Mucosa of descending colon (tissue), 3 donors: ENCODE measurements around the gene OR8D2. TPM values are rescaled to one million over a fixed set of nuclear protein-coding genes. Genes with fewer than 3 reads are reported as not detected.

ENCODE experiments used
- ATAC-seq: fragments of 200-7000 bp; cut with Tn5 transposase; one replicate; pipeline ENCODE4 v1.9.1; 2020; ENCODE audit warnings: mild to moderate bottlenecking, moderate library complexity
- DNase-seq, 3 donors: peaks; one replicate each; pipeline ENCODE4 v3.0.0-alpha.2; 2020
- H3K36me3 ChIP-seq: fragments of 200-600 bp; one replicate; pipeline ENCODE4 v1.8.0; 2021; ENCODE audit warnings: low read depth, mild to moderate bottlenecking
- H3K4me1 ChIP-seq: fragments of 200-600 bp; one replicate; pipeline ENCODE4 v1.8.0; 2021; ENCODE audit warnings: low read depth, mild to moderate bottlenecking
- H3K4me3 ChIP-seq: fragments of 200-600 bp; one replicate; pipeline ENCODE4 v1.8.0; 2021; ENCODE audit warnings: mild to moderate bottlenecking
- H3K9me3 ChIP-seq: fragments of 200-600 bp; one replicate; pipeline ENCODE4 v1.8.0; 2021; ENCODE audit warnings: mild to moderate bottlenecking
- CTCF ChIP-seq: fragments of 200-600 bp; IDR thresholded peaks from one replicate; pipeline ENCODE4 v1.8.0; 2022; ENCODE audit warnings: antibody characterized with exemption, mild to moderate bottlenecking
- intact Hi-C, 2 donors: fragments of 100-400 bp; cut with DNase I in 1 of 2; cut with micrococcal nuclease in 1 of 2; formaldehyde crosslinking; loops; one replicate each; pipeline versions ENCODE4 v1.11.0 to v1.11.1; 2022; cut with DNase I, micrococcal nuclease
- total RNA-seq, 3 donors: library from RNA; stranded (reverse); fragmentation: NEBNext Ultra II Directional in 2 of 3; extraction: Animal tissue kit (Norgen Biotek cat#: 25700) in 2 of 3; gene quantifications; one replicate each; pipeline versions ENCODE4 v1.2.1 to v1.2.4, GENCODE V29; 2021 to 2023
- donor health status: DM: no; HTN: no; CAD: no; lungs with moderate emphysema.
- donor health status: DM: no; HTN: no; CAD: no.
- donor health status: DM: no; HTN: yes; CAD: no.

OR8D2 gene
- total RNA-seq, 3 donors from 2014 or later: not detected

GRCh38 chr11:124315052-124315451 lies 4.9 kb downstream of the OR8D2 start:
- no peaks in the 10 kb centered on the region for H3K4me1 ChIP-seq
- no peak for TF ChIP-seq CTCF
- H3K9me3 ChIP-seq: no peaks in the 10 kb centered on the region
- H3K36me3 ChIP-seq: no peaks in the 10 kb centered on the region
- ATAC-seq (no peak), DNase-seq (no peak)
- intact Hi-C loops: no loop called here
- no peak overlapping the region for H3K4me3 ChIP-seq

DNA sequence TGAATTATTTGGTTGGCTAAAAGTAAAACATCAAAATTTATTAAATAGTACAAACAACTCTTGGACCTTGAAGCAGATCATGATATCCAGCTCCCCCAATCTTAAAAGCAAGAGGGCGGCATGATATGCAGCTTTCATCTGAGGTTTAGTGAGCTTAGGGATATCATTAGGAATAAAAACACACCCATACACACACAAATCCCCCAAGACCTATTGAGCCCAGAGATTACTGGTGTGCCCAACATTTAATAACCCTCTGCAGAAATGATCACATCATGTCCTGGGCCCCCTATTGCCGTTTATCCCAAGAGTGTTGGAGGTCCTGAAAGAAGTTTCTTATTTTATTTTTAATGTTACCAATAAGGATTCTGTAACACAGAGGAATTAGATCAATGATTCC lies 6.1 kb downstream of the OR8D2 start, which contains the start of gene OR8D1:
TSS of gene OR8D1 (minus strand) at position 101 of the 400 bp plus-strand sequence. CDS start 3,183 bp downstream, outside the sequence.
- intact Hi-C loops: no loop called here
- no peaks in the 10 kb centered on the region for H3K9me3 ChIP-seq
- H3K36me3 ChIP-seq: no peaks in the 10 kb centered on the region
- H3K4me1 ChIP-seq: no peaks in the 10 kb centered on the region
- TF ChIP-seq CTCF: no peak
- ATAC-seq: no peak
- no peak for DNase-seq
- H3K4me3 ChIP-seq: no peak within 1 kb of the TSS

- TF ChIP-seq CTCF: no peak
- no peak for ATAC-seq
Observed at GRCh38 chr11:124313131-124313530, 6.9 kb downstream of the OR8D2 start.

DNA sequence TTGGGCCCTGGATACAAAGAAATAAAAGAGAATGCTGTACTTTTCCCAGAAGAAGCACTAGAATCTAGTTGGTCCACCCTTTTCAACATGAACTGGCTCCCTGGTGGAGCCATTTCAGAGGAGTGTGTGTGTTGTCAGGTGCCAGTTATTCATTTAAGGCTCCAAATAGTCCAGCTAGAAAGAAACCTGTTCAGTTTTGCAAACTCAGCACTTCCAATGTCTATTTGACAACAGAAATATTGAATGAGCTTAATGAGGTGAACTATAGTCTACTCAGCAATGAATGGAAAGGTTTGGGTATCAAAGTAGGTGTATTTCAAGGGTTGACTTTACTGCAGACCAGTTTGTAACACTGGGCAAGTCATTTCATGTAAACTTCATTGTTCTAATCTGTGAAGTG lies 8.3 kb downstream of the OR8D2 start:
- DNase-seq (no peak), ATAC-seq (no peak)
- H3K4me1 ChIP-seq: no peaks in the 10 kb centered on the region
- no peaks in the 10 kb centered on the region for H3K36me3 ChIP-seq
- intact Hi-C loops: no loop called here
- TF ChIP-seq CTCF: no peak
- no peaks in the 10 kb centered on the region for H3K9me3 ChIP-seq
- no peak overlapping the region for H3K4me3 ChIP-seq

More at GRCh38 chr11:124313131-124313530, 6.9 kb downstream of the OR8D2 start:
- H3K4me1 ChIP-seq: no peaks in the 10 kb centered on the region
- intact Hi-C loops: no loop called here
- no peaks in the 10 kb centered on the region for H3K9me3 ChIP-seq
- no peak for DNase-seq
- H3K4me3 ChIP-seq: no peak overlapping the region
- H3K36me3 ChIP-seq: no peaks in the 10 kb centered on the region

- no peak for TF ChIP-seq CTCF
- H3K4me1 ChIP-seq: no peaks in the 10 kb centered on the region
- no peak overlapping the region for H3K4me3 ChIP-seq
- H3K36me3 ChIP-seq: no peaks in the 10 kb centered on the region
- ATAC-seq: no peak
- intact Hi-C loops: no loop called here
- H3K9me3 ChIP-seq: no peaks in the 10 kb centered on the region
- no peak for DNase-seq
Observed at GRCh38 chr11:124311269-124311668, 8.7 kb downstream of the OR8D2 start.

DNA sequence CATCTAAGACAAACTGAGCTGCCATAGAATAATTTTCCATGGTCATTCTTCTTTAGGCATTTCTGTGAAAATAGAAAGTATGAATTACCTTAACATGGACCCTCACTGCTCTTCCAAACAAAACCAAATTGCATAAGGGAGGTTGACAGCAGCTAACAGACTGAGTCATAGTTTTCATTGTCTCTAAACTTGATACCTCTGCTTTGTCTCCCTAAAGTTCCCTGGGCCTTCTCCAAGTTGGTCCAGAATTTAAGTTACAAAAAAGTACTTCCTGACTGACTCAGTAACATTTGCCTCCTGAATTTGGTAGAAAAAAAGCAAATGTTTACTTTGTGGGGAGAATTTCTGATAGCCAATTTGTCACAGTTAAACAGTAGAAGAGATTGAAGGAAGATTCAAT lies 9.3 kb downstream of the OR8D2 start:
- DNase-seq (no peak), ATAC-seq (no peak)
- H3K4me1 ChIP-seq: no peaks in the 10 kb centered on the region
- H3K9me3 ChIP-seq: no peaks in the 10 kb centered on the region
- H3K4me3 ChIP-seq: no peak overlapping the region
- H3K36me3 ChIP-seq: no peaks in the 10 kb centered on the region
- TF ChIP-seq CTCF: no peak
- intact Hi-C loops: no loop called here
